ENCODE data around the gene TSPEAR.

The TSPEAR gene

DNA sequence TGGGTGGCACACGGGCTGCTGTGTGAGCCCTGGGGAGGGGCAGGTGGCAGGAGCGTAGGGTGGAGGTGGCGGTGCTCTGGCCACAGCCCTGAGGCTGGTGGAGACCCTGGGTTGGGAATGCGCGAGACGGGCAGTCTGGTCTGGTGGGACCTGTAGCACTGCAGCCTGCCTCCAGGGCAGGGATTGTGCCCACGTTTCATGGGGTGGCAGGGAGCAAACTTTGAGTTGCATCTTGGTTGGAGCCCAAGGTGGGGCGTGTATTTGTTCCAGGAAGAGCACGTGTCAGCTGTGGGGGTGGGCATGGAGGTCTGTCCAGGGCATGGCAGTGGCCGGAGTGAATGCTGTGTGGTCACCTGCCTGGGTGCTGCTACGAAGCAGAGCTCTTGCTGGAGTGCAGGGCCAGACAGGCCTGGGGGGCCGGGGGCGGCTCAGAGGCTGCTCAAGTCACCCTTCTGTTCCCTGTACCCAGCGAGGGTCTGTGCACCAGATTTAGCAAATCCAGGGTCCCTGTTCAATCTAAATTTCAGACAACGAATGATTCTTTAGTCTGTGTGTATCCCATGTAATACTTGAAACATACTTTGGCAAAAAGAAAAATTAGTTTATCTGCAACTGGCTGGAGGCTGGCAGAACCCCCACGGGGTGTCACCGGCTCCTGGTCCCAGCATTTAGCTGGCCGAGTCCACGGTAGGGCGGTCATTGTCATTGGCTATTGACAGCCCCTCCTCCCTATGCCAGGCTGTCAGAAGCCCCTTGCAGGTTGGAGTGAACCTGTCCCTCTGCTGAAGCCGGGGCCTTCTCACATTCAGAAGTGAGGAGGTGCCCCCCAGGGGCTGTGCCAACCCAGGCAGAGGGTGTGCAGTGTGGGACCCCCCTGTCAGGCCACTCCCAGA lies 198.6 kb downstream of the TSPEAR start:
- no peaks in the 10 kb centered on the region; the same call in 1 of the 2 replicates for H3K27me3 ChIP-seq (replicated peaks; ENCODE audit: control insufficient read depth, insufficient read depth, low read length)
- DNase-seq (ENCODE audit: extremely low read depth, insufficient read length), result no peak
- TF ChIP-seq, protein P1, sequence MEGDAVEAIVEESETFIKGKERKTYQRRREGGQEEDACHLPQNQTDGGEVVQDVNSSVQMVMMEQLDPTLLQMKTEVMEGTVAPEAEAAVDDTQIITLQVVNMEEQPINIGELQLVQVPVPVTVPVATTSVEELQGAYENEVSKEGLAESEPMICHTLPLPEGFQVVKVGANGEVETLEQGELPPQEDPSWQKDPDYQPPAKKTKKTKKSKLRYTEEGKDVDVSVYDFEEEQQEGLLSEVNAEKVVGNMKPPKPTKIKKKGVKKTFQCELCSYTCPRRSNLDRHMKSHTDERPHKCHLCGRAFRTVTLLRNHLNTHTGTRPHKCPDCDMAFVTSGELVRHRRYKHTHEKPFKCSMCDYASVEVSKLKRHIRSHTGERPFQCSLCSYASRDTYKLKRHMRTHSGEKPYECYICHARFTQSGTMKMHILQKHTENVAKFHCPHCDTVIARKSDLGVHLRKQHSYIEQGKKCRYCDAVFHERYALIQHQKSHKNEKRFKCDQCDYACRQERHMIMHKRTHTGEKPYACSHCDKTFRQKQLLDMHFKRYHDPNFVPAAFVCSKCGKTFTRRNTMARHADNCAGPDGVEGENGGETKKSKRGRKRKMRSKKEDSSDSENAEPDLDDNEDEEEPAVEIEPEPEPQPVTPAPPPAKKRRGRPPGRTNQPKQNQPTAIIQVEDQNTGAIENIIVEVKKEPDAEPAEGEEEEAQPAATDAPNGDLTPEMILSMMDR (IDR thresholded peaks at IDR 0.05; ENCODE audit: insufficient read depth, low read length, poor library complexity, severe bottlenecking), result no peak
- no peak overlapping the region for H3K4me3 ChIP-seq (replicated peaks; ENCODE audit: low read depth, low read length)
- H3K36me3 ChIP-seq (ENCODE audit: control insufficient read depth, insufficient read depth, low read length), result no peaks in the 10 kb centered on the region

DNA sequence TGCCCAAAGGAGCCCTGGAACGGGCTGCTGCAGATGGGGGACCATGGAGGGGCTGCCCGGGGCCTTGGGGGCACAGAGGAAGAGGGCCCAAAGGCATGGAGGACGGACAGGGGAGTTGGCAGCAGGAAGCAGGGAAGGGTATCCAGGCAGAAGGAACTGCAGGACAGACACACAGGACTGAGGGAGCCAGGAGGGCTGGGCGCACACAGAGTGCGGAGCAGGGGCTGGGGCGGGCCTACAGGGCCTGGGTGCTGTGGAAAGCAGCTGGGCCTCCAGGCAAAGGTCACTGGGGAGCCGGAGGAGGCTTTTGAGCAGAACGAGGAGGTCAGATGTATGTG lies 199.5 kb downstream of the TSPEAR start:
- Histone ChIP-seq H3K36me3 (ENCODE audit: control insufficient read depth, insufficient read depth, low read length) (no peaks in the 10 kb centered on the region), H3K27me3 (replicated peaks; ENCODE audit: control insufficient read depth, insufficient read depth, low read length) (no peaks in the 10 kb centered on the region; the same call in 1 of the 2 replicates), H3K4me3 (replicated peaks; ENCODE audit: low read depth, low read length) (no peak overlapping the region)
- DNase-seq (ENCODE audit: extremely low read depth, insufficient read length), result no peak
- TF ChIP-seq, protein P1 (IDR thresholded peaks at IDR 0.05; ENCODE audit: insufficient read depth, low read length, poor library complexity, severe bottlenecking), result no peak

DNA sequence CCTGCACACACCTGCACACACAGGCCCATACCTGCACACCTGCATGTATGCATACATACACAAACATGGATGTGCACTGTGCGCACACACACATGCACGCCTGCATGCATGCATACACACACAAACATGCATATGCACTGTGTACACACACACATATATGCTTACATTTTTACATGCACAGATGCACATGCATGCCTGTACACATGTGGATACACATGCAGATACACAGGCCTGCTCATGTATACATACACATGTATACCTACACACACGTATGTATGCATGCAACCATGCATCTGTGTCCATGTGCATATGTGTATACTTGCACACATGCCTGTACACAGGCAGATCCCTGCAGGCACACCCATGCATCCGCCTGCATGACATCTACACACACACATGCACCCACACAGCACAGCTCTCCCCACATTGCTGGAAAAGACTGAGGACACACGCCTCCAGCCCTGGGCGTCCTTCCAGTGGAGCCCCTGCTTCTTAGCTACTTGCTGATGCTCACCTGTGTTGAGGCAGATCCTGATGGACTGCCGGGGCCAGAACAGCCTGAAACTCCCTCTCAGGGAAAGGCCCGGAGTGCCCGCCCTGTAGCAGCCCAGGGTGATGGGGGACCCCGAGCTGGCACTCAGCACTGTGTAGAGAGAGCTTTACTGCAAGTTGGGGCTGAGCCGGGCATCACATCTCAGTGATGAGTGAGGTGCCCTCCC lies 200.0 kb downstream of the TSPEAR start:
- Histone ChIP-seq H3K36me3 (ENCODE audit: control insufficient read depth, insufficient read depth, low read length) (no peaks in the 10 kb centered on the region), H3K27me3 (replicated peaks; ENCODE audit: control insufficient read depth, insufficient read depth, low read length) (no peaks in the 10 kb centered on the region; the same call in 1 of the 2 replicates), H3K4me3 (replicated peaks; ENCODE audit: low read depth, low read length) (no peak overlapping the region)
- TF ChIP-seq, protein P1 (IDR thresholded peaks at IDR 0.05; ENCODE audit: insufficient read depth, low read length, poor library complexity, severe bottlenecking), result no peak
- no peak for DNase-seq (ENCODE audit: extremely low read depth, insufficient read length)

DNA sequence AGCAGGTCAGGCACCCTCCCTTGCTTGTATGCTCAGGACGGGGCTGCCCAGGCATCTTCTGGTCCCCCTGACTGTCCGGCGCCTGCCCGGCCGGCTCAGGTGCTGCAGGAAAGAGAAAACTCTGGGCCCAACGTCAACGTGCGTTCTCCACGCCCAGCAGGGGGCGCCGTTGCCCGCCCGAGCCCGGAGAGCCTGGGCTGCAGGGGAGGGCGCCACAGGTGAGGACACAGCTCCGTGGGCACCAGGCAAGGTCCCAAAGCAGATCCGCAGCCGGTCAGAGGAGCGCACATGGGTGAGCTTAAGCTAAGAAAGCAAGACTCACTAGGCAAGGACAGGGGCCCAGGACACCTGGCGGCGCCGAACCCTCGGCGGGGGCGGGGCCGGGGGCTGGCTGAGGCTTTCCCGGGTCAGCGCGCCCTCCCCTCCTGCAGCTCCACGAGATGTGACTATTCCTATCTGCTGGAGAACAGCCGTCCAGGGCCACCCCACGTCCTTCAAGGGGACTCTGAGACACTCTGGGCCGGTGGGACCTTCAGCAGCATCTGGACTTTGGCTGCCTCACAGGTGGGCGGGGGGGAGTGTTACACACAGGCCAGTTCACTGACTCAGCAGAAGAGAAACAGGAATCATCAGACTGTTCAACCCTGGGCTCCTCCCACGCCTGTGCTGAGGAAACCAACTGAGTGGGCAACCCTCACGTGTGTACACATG lies 200.7 kb downstream of the TSPEAR start:
- Histone ChIP-seq H3K27me3 (replicated peaks; ENCODE audit: control insufficient read depth, insufficient read depth, low read length) (no peaks in the 10 kb centered on the region; the same call in 1 of the 2 replicates), H3K4me3 (replicated peaks; ENCODE audit: low read depth, low read length) (no peak overlapping the region; the same call in 1 of the 2 replicates), H3K36me3 (ENCODE audit: control insufficient read depth, insufficient read depth, low read length) (no peaks in the 10 kb centered on the region)
- TF ChIP-seq, protein P1 (IDR thresholded peaks at IDR 0.05; ENCODE audit: insufficient read depth, low read length, poor library complexity, severe bottlenecking), result peak; percentile 86
- DNase-seq (ENCODE audit: extremely low read depth, insufficient read length), result peak; percentile 64

DNA sequence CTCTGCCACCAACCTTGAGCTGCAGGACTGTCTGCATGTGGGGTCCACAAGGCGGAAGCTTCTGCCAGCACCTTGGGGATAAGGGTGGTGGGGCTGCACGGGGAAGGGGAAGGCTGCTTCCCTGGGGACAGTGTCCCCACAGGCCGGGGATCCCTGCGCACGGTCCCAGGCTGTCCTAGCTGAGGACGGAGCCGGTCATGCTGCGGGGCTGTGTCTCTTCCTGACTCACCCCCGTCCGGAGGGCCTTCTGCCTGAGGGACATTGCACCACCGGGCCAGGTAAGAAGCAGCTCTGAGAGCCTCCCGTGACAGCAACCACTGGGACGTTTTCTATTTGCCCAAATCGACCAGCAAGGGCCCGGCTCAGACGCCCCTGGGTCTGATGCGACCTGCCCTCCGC lies 201.3 kb downstream of the TSPEAR start:
- no peaks in the 10 kb centered on the region for H3K36me3 ChIP-seq (ENCODE audit: control insufficient read depth, insufficient read depth, low read length)
- TF ChIP-seq, protein P1 (IDR thresholded peaks at IDR 0.05; ENCODE audit: insufficient read depth, low read length, poor library complexity, severe bottlenecking), result no peak
- no peaks in the 10 kb centered on the region; the same call in 1 of the 2 replicates for H3K27me3 ChIP-seq (replicated peaks; ENCODE audit: control insufficient read depth, insufficient read depth, low read length)
- no peak for DNase-seq (ENCODE audit: extremely low read depth, insufficient read length)
- H3K4me3 ChIP-seq (replicated peaks; ENCODE audit: low read depth, low read length), result no peak overlapping the region

All from GM06990 (cell line).